Brain pericyte (primary cell): ENCODE results near the gene UCP1.
"Not testable (repeated sequence)": the region's sequence is repeated elsewhere in the genome, so short reads cannot be mapped to it uniquely, and the experiment has no call there.

Experiments used
- DNase-seq: peaks from one replicate; pipeline ENCODE4 v3.0.0-alpha.2; 2012; ENCODE audit warnings: low read depth, low spot score

The UCP1 gene

DNA sequence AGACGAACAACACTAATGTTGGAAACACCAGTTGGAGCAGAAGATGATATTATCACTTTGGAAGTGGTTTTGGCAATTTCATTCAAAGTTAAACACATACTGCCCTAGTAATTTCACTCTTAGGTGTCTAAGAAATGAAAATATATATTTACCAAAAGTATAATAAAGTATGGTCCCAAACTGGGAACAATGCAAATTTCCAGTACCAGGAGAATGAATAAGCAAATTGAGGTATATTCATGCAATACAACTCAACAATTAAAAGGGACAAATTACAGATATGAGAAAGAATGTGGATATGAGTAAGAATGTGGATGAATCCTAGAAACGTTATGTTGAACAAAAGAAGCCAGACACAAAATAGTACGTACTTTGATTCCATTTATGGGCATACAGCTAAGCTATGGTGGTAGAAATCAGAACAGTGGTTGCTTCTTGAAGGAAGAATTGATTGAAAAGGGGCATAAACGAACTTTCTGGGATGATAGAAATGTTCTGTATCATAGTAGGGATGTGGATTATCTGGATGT is 34.7 kb downstream of the UCP1 start:
- DNase-seq, result no peak

DNA sequence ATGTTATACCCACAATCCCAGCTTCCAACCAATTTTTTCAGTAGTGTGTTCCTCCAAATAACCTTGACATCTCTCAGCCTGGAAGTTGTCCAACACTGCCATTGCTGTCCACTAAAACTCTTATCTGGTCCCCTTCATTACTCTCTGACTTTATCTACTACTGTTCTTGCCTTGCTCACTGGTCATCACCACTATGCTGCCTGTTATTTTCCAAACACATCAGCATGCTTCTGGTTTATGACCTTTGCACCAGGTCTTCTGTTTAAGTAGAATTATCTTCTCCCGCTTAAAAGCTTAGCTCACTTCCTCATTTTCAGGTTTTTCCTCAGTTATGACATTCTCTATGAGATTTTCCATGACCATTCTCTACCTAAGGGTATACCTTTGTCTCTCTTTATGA is 39.3 kb downstream of the UCP1 start:
- DNase-seq, result no peak

DNA sequence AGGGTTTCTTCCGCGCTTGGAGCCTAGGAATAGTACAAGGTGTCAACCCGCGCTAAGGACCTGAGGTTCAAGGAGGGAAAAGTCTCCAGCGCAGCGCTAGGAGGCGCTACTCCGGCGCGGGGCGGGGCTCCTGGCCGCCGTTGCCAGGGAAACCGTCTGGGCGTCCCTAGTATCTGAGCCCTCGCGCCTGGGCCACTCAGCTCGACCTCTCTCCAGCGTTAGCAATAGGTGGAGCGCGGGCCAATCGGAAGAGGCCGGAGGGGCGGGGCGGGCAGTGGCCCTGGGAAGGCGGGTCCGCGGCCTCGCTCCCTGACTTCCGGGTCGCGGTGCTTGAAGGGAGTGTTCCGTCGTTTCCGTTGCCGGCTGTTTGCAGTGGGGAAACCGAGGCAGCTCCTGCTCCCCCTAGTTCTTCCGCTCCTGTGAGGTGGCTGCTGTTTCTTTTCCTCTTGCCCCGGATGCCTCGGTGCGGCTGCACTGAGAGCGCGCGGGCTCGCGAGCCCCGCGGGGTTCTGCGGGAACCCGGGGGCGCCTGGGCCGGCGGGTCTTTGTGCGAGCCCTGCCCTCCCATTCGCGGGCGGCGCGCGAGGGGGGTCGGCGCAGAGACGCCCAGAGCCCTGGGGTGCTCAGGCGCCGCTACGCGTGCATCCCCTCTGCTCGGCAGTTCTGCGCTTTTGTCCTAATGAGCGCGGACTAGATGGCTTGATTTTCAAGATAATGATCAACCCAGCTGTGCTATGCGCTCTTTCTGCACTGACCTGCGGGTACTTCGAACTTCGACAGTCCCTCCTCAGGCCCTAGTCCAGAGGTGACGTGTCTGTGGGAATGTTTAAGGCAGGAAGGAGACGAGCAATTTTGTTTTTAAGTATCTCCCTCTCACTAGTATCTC is 44.7 kb downstream of the UCP1 start, which contains the start of gene ELMOD2:
Gene ELMOD2, plus strand, starts transcription at position 312 of the 886 bp plus-strand sequence. CDS start 1,261 bp downstream, outside the sequence.
- DNase-seq, result peak; percentile 84

DNA sequence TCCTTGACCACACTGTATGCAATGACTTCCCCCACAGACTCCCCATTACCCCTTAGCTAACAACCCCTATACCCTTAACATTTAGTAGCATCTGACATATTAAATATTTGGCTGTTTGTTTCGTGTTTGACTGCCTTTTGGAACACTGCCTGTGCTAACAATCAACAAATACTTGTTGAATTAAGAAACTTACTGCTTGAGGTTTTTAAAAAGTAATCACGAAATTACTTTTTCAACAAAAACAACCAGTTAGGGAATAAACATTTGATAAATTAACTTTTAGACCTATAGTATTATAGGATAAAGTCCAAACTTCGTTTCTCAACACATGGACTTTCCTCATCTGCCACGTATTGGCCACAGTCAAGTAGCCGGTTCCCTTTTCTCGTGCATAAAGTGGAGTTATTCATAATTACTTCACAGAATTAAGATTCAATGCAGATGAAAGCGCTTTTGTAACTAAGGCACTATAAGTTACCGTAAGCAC is 45.3 kb downstream of the UCP1 start:
- DNase-seq, result no peak

DNA sequence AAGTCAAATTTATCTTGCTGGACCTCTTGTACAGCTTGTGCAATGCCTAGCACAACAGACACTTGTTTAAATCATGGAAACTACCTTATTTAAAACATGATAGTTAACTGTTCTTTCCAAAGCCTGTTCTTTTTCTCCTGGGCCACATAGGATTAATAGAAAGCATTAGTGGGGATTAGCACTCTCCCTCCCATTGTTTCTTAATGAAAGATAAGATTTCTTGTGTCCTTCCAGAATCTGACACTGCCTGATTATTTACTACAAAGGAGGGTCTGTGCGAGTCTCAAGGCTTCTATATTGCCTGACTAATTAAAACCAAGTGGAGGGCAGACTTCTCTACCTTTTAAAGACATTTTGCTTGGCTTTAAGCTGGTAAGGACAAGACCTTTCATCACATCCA is 53.3 kb downstream of the UCP1 start:
- no peak for DNase-seq

GRCh38 chr4:140513765-140514164 is 55.0 kb downstream of the UCP1 start:
- DNase-seq, result not testable (repeated sequence)
